ENCODE data around the gene CAMKK1. TPM values are rescaled to one million over a fixed set of nuclear protein-coding genes. Genes with fewer than 3 reads are reported as not detected.

CAMKK1 gene
- polyA plus RNA-seq, 1 donor from 2014 or later = 8.9 TPM

- Histone ChIP-seq H3K4me3 (ENCODE audit: low read length) (no peak overlapping the region), H3K9me3 (ENCODE audit: low read length) (no peaks in the 10 kb centered on the region), H3K36me3 (ENCODE audit: insufficient read depth, low read length) (no peaks in the 10 kb centered on the region), H4K20me1 (ENCODE audit: insufficient read depth) (no peaks in the 10 kb centered on the region), H3K9me2 (ENCODE audit: insufficient read depth, low read length) (no peaks in the 10 kb centered on the region), H3K4me2 (ENCODE audit: low read length) (no peak overlapping the region), H3K27me3 (ENCODE audit: insufficient read depth, low read depth, low read length) (no peaks in the 10 kb centered on the region), H3K27ac (ENCODE audit: low read length) (no peak overlapping the region), H3K79me2 (replicated peaks; ENCODE audit: insufficient read depth, low read length) (no peaks in the 10 kb centered on the region), H3F3A (ENCODE audit: insufficient read depth, low read length, poor library complexity, severe bottlenecking) (no peaks in the 10 kb centered on the region), H2AFZ (ENCODE audit: low read depth, low read length) (no peak overlapping the region), H3K9ac (ENCODE audit: low read length) (no peak overlapping the region)
- no peak for TF ChIP-seq REST (IDR thresholded peaks at IDR 0.05; ENCODE audit: borderline replicate concordance)
Observed at GRCh38 chr17:3912827-3913226, 20.0 kb upstream of the CAMKK1 start.

- Histone ChIP-seq H3K9me2 (ENCODE audit: insufficient read depth, low read length) (no peaks in the 10 kb centered on the region), H3K36me3 (ENCODE audit: insufficient read depth, low read length) (no peaks in the 10 kb centered on the region), H4K20me1 (ENCODE audit: insufficient read depth) (no peaks in the 10 kb centered on the region), H3K4me2 (ENCODE audit: low read length) (no peak overlapping the region), H3K9ac (ENCODE audit: low read length) (no peak overlapping the region), H3K27ac (ENCODE audit: low read length) (no peak overlapping the region), H3K79me2 (replicated peaks; ENCODE audit: insufficient read depth, low read length) (no peaks in the 10 kb centered on the region), H2AFZ (ENCODE audit: low read depth, low read length) (no peak overlapping the region), H3K4me3 (ENCODE audit: low read length) (no peak overlapping the region), H3F3A (ENCODE audit: insufficient read depth, low read length, poor library complexity, severe bottlenecking) (no peaks in the 10 kb centered on the region), H3K9me3 (ENCODE audit: low read length) (no peaks in the 10 kb centered on the region), H3K27me3 (ENCODE audit: insufficient read depth, low read depth, low read length) (no peaks in the 10 kb centered on the region)
- TF ChIP-seq EP300 (conservative IDR thresholded peaks at IDR 0.05; ENCODE audit: poor library complexity, severe bottlenecking) = no peak
- TF ChIP-seq SMC3 (conservative IDR thresholded peaks at IDR 0.05; ENCODE audit: poor library complexity) = no peak
- no peak for TF ChIP-seq CTCF (IDR thresholded peaks at IDR 0.05; ENCODE audit: poor library complexity, severe bottlenecking)
- TF ChIP-seq RAD21 (conservative IDR thresholded peaks at IDR 0.05) = no peak
- no peak for TF ChIP-seq POLR2AphosphoS5 (IDR thresholded peaks at IDR 0.05)
- TF ChIP-seq EZH2 (IDR thresholded peaks at IDR 0.05; ENCODE audit: borderline replicate concordance, insufficient read depth, low read length, poor library complexity, severe bottlenecking) = no peak
- no peak for TF ChIP-seq MXI1 (conservative IDR thresholded peaks at IDR 0.05; ENCODE audit: poor library complexity, severe bottlenecking)
- TF ChIP-seq REST (IDR thresholded peaks at IDR 0.05; ENCODE audit: borderline replicate concordance) = no peak
- TF ChIP-seq TAF1 (IDR thresholded peaks at IDR 0.05; ENCODE audit: low read depth) = no peak
Observed at GRCh38 chr17:3911271-3912053, 18.6 kb upstream of the CAMKK1 start.
